GM18858 (cell line): ENCODE results near the gene STYX.
"Not testable (repeated sequence)": the region's sequence is repeated elsewhere in the genome, so short reads cannot be mapped to it uniquely, and the experiment has no call there.

Source experiments
- ATAC-seq: cut with Tn5 transposase; IDR thresholded peaks from one replicate; pipeline ENCODE4 v1.9.1; 2021; ENCODE audit not compliant: unreplicated experiment

STYX gene

GRCh38 chr14:52723514-52724359 is 6.2 kb upstream of the STYX start:
- ATAC-seq, result no peak

DNA sequence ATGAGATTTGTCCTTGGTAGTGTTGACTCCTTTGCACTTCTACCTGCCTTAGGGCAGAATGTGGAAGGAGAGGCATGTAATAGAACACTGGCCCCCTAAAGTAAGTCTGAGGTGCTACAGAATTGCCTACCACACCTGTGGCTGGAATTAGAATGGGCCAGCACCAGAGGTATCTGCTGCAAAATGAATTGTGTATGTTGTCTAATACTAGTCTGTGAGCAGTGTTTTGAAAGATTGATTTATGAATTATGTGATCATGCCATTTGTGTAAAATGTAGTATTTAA is 5.7 kb upstream of the STYX start:
- no peak for ATAC-seq

DNA sequence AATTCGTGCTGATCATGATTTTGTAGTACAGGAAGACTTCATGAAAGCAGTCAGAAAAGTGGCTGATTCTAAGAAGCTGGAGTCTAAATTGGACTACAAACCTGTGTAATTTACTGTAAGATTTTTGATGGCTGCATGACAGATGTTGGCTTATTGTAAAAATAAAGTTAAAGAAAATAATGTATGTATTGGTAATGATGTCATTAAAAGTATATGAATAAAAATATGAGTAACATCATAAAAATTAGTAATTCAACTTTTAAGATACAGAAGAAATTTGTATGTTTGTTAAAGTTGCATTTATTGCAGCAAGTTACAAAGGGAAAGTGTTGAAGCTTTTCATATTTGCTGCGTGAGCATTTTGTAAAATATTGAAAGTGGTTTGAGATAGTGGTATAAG is 2.5 kb upstream of the STYX start:
- ATAC-seq, result not testable (repeated sequence)

DNA sequence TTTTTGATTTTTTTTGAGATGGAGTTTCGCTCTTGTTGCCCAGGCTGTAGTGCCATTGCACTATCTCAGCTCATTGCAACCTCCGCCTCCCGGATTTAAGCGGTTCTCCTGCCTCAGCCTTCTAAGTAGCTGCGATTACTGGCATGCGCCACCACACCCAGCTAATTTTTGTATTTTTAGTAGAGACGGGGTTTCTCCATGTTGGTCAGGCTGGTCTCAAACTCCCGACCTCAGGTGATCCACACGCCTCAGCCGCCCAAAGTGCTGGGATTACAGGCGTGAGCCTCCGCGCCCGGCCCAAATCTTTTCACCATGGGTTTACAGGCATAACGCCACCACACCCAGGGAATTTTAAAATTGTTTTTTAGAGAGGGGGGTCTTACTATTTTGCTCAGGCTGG is 931 bp upstream of the STYX start:
- not testable (repeated sequence) for ATAC-seq

DNA sequence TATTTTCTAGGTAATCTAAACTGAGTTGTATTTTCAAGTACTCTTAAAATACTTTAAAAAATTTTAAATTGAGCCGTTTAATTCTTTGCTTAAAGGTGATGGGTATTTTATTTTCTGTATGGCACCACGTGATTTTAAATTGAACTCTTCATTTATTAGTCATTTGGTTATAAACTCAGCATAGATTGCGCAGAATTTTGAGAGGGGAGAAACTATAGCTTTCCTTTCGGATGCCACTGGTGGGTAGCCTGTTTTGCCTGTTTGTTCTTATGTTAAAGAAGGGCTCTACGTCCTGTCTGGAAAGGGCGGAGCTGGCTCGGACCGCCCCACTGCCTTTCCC is 411 bp upstream of the STYX start:
- ATAC-seq, result no peak

GRCh38 chr14:52730709-52731111 is 744 bp downstream of the STYX start:
- ATAC-seq, result no peak

GRCh38 chr14:52733824-52734223 is 3.9 kb downstream of the STYX start:
- ATAC-seq, result no peak

GRCh38 chr14:52735921-52736489 is 6.0 kb downstream of the STYX start:
- ATAC-seq, result no peak

DNA sequence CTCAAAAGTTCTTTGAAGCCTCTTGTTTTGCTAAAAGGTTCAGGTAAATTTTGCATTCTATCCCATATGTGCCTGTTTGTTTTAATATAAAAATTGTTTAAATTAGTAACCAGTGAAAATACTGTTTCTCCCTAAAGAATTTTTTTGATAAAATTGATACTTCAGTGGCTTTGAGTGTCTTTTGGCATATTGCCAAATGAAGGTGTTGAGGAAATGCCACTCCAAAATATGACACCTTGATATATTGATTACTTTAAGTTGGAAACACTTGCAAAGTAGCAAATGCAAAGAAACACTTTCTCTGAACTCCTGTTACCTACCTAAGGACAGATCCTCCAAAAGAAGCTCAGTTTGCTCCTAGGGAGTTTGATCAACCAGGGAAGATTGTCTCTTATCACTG is 8.4 kb downstream of the STYX start:
- no peak for ATAC-seq

- no peak for ATAC-seq
Measured at GRCh38 chr14:52740751-52741150, 10.8 kb downstream of the STYX start.

DNA sequence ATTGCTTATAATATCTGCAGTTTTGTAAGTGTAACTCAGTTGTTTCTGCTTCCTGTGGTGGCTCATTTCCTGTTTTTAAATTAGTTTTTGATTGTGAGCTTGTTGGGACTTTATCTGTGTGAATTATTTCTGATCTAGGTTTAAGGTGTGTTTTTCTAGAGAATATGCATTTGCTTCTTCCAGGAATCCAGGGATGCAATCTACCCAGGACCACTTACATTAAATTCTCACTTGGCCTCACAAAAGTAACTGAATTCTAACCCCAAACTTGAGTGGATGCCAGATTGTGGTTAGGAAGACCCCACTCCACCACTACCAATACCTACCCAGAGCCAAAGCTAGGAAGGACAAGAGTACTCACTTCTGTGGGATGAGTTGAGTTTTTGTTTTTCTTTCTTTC is 11.9 kb downstream of the STYX start:
- ATAC-seq, result no peak

GRCh38 chr14:52748647-52749292 is 18.8 kb downstream of the STYX start:
- no peak for ATAC-seq

DNA sequence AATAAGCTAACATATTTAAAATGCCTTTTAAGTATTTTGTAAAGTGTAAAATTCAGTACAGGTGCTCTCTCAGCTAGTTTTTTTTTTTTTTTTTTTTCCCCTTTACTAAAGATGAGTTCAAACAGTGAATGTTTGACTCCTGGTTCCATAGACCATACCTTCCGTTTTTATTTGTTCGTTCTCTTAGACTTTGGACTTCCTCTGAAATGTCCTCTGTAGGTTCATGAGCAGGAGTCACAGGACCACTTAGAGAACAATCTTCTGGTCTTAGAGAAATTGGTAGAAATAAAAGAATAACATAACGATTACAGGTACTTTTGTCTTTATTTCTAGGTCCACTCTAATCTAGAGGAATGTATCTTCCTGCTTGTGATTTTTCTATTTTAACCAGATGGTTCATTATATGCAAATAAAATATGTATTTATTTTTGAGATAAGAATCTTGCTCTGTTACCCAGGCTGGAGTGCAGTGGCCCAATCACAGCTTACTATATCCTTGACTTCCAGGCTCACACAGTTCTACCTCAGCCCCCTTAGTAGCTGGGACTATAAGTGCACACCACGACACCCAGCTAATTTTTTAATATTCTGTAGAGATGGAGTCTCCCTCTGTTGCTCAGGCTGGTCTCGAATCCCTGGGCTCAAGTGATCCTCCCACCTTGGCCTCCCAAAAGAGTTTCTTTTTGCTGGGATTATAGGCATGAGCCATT is 25.8 kb downstream of the STYX start:
- ATAC-seq, result no peak

DNA sequence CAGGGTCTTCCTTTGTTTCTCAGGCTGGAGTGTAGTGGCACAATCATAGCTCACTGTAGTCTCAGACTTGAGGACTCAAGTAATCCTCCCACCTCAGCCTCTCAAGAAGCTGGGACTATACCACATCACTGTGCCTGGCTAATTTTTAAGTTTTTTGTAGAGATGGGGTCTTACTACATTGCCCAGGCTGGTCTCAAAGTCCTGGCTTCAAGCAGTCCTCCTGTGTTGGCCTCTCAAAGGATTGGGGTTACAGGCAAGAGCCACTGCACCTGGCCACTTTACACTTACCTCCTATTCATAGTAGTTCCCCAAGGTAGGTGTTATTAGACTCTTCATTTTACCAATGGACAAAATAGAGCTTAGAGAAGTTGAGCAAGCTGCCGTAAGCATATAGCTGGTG is 29.2 kb downstream of the STYX start:
- no peak for ATAC-seq

DNA sequence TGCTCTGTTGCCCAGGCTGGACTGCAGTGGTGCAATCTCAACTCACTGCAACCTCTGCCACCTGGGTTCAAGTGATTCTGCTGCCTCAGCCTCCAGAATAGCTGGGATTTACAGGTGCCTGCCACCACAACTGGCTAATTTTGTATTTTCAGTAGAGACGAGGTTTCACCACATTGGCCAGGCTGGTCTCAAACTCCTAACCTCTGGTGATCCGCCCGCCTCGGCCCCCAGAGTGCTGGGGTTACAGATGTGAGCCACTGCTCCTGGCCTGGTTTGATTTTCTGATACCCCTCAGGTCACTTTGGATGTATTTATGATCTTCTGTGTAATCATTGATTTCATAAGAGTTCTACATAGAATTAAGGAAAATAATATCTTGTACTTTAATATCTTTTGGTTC is 33.0 kb downstream of the STYX start:
- ATAC-seq, result not testable (repeated sequence)

DNA sequence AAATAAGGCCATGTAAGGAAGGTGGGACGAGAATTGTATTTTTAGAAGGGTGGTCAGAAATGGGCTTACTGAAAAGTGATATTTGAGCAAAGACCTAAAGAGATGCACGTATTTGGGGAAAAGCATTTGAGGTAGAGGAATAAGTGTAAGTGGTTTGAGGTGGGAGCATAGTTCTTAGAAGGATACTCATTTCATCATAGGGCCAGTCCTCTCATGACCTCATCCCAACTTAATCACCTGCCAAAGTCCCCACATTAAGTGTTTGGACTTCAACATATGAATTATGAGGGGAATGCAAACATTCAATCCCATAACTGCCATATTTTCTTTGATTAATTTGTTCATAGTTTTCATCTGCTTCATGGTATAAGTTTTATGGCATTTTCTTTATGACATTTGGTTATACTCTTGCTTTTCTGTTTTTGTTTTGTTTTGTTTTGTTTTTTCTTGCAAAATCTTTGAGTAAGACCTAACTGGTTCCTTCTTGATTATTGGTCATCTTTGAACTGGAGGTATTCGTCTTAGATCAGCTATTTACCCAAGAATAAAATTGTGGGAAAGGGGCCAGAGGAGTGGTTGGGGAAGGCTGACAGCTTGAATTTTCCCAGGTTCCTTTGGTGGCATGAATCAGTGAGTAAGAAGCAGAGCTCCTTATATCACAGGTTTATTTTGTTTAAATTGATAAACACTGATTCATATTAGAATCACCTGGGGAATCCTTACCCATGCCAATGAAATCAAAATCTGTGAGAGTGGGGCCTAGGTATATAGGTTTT is 37.3 kb downstream of the STYX start:
- ATAC-seq, result no peak

- ATAC-seq, result no peak
Measured at GRCh38 chr14:52769887-52770286, 39.9 kb downstream of the STYX start.

DNA sequence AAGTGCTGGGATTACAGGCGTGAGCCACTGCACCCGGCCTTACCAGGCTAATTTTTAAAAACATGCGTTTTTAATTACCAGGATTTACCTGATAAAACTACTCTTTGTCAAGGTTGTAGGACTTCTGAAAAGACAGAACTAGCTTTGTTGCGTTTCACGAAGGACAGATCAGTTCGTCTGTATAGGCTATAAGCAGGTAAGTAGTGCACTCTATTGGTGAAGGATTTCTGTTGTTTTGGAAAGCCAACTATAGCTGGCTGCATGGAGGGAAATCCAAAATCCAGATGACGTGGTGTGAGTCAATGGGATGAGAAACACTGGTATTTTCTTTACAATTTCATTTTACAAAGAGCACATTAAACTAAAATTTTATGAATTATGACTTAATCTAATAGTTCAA is 46.9 kb downstream of the STYX start:
- no peak for ATAC-seq

DNA sequence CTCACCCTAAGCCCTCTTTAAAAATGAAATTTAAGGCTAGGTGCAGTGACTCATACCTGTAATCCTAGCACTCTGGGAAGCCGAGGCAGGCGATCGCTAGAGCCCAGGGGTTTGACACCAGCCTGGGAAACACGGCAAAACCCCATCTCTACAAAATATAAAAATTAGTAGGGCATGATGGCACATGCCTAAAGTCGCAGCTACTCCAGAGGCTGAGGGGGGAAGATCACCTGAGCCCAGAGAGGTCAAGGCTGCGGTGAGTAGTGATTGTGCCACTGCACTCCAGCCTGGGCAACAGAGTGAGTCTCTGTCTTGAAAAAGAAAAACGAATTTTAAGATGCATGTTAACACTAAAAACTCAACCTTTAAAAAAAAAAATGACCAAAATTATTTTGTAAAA is 48.7 kb downstream of the STYX start:
- no peak for ATAC-seq

- ATAC-seq, result no peak
Measured at GRCh38 chr14:52780893-52781292, 50.9 kb downstream of the STYX start.

DNA sequence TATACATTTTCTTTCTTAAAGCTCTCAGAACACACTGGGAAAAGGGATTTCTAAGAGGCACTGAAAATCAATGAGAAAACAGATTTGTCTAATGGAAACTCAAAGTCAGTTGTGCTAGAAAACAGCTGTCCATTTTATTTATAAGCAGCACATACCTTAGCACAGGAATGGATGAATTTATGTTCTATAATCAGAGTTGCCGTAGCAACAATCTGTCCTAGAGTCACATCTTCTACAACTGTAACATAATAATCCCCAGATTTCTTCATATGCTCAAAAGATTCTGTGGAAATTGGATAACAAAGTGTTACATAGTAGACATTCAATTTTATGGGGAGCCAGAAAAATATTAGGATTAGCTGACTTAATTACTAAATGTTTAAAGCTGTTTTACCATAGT is 51.7 kb downstream of the STYX start:
- no peak for ATAC-seq
